Epithelial cell of proximal tubule (primary cell): ENCODE data around the gene FMN2. TPM values are rescaled to one million over a fixed set of nuclear protein-coding genes. Genes with fewer than 3 reads are reported as not detected.

Experiments used
- DNase-seq: peaks from one replicate; pipeline ENCODE4 v3.0.0-alpha.2; 2011; ENCODE audit warnings: low read depth
- H3K4me3 ChIP-seq: 2 replicates; pipeline ENCODE4 v1.5.1; 2011; ENCODE audit warnings: low read depth, mild to moderate bottlenecking, low read length
- total RNA-seq: library from RNA; depleted of rRNA; stranded (reverse); fragments of >200 nt; gene quantifications from 2 replicates; pipeline ENCODE4 v1.2.3, GENCODE V29; 2015
- TF ChIP-seq, protein P1 (sequence below): conservative IDR thresholded peaks from 2 replicates; pipeline ENCODE4 v1.5.1; 2012; ENCODE audit warnings: low read depth, mild to moderate bottlenecking, low read length

Gene FMN2
- total RNA-seq, 1 donor from 2014 or later, result 0.86 TPM

DNA sequence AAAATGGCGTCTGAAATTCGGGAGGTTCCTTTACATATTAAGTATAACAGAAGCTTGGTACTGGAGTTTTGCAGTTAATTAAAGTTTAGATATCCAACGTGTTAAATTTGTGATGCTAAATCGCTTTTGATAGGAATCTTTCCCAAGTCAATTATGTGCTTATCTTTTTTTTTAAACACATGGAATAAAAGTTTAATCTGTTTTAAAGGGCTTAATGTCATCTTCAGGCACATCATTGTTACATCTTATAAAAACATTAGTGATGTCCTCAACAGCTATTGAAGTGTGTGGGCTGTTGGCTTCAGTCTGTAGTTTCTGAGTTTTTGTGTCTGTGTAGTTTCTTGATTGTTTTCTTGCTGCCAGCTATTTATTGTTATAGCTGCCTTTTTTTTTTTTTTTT lies 5.3 kb downstream of the FMN2 start:
- H3K4me3 ChIP-seq, result no peak overlapping the region
- TF ChIP-seq, protein P1, sequence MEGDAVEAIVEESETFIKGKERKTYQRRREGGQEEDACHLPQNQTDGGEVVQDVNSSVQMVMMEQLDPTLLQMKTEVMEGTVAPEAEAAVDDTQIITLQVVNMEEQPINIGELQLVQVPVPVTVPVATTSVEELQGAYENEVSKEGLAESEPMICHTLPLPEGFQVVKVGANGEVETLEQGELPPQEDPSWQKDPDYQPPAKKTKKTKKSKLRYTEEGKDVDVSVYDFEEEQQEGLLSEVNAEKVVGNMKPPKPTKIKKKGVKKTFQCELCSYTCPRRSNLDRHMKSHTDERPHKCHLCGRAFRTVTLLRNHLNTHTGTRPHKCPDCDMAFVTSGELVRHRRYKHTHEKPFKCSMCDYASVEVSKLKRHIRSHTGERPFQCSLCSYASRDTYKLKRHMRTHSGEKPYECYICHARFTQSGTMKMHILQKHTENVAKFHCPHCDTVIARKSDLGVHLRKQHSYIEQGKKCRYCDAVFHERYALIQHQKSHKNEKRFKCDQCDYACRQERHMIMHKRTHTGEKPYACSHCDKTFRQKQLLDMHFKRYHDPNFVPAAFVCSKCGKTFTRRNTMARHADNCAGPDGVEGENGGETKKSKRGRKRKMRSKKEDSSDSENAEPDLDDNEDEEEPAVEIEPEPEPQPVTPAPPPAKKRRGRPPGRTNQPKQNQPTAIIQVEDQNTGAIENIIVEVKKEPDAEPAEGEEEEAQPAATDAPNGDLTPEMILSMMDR, result no peak
- DNase-seq, result no peak

DNA sequence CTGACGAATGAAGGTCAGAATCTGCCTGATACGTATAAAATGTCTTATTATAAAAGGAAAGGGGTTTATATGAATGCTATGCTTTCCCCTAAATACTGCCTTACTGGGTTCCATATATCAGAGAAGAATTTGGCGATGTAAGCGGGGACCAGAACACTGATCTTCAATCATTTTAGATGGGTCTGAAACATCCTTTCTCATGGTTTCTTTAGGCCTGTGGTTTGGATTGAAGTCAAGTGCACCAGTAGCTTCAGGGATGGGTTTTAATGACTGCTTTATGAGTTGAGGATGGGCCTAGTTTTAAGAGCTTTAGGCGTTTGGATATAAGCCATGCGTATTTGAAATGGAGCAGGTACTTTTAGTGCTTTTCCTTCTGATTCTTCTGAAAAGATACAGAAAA lies 6.9 kb downstream of the FMN2 start:
- no peak for DNase-seq
- H3K4me3 ChIP-seq, result no peak overlapping the region
- TF ChIP-seq, protein P1, result no peak

DNA sequence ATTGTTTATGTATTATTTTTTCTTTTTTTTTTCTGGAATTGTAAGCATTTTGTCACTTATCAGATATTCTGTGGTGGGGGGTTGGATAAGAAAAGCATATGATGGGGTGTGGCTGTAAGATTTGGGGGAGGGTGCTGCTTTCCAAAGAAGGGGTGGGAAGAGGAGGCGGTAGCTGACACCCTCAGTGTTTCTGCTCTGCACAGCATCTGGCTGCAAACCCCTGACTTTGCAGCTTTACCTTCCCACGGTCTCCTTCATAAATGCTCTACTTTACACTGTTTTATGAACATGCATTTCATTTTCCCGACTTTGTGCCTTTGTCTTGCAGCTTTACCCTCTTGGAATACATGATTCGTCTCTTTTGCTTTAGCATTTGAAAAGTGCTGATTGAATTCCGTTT lies 7.6 kb downstream of the FMN2 start:
- no peak overlapping the region for H3K4me3 ChIP-seq
- no peak for DNase-seq
- TF ChIP-seq, protein P1, result no peak

DNA sequence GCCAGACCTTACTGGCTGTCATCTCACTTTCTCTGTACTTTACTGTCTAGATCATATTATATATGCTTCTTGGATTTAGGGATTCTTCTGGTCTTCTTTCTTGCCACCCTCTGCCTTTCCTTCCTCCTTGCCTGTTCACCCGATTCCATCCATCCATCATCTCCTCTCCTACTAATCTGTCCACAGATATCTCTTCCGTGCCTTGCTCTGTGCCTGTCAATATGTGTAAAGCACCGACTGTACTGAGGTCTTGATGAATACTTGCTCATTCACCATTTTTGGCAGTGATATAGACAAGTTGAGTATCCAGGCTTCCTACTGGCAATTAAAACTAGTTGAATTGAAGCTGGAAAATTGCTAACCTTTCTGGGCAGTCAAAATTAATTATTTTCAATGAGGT lies 8.1 kb downstream of the FMN2 start:
- TF ChIP-seq, protein P1, result no peak
- no peak for DNase-seq
- no peak overlapping the region for H3K4me3 ChIP-seq

DNA sequence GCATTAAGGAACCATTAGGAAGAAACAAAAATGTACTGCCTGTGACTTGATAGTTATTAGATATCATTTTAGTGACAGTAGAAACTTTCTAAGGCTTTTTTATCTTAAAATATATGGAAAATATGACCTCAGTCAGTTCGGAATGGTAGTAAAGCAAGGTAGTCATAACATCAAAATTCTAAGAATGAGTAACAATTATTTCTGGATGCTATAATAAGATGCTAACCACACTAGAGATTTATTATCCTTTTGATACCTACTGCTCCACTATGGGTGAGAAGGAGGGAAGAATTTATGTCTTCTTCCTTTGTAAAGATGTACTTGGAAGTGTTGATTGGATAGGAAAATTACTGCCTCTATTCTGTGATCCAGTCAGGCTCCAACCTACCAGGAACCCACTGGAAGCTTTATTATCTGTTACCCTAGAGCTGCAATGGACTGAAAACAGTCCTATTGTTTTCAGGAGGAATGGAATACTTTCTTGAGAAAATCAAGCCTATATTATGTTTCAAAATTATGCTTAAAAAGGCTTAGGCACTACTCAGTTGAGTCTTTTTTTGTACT lies 8.8 kb downstream of the FMN2 start:
- no peak for DNase-seq

DNA sequence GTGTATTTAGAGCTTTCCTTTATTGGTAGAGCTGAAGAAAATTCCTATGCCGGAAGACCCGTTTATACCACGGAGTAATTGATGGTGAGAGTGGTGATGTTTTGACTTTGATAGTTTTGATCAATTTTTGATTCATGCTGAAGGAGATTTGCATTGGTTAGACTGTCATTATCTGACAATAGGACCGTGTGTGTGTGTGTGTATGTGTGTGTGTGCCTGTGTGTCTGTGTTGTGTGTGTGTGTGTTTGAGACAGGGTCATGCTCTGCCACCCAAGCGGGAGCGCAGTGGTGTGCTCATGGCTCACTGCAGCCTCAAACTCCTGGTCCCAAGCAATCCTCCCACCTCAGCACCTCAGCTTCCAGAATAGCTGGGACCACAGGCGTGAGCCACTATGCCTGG lies 9.6 kb downstream of the FMN2 start:
- TF ChIP-seq, protein P1, result no peak
- H3K4me3 ChIP-seq, result no peak overlapping the region
- DNase-seq, result no peak

More for the DNA sequence above, 8.8 kb downstream of the FMN2 start:
- no peak overlapping the region for H3K4me3 ChIP-seq
- TF ChIP-seq, protein P1, result no peak

DNA sequence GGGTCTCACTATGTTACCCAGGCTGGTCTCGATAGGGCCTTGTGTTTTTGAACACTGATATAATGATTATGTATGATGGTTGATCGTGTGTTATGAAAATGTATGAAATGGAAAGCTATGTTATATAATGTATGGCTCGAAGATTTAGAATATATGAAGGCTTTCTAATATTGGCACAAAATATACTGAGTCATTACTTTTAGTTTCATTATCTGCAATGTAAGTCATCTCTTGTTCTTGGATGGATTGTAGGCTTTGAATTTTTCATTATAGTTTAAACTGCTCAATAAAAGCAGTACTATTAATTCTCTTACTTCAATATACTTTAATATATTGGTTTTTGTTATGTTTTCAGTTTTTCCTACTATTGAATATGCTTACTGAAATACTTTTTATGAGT lies 10.1 kb downstream of the FMN2 start:
- H3K4me3 ChIP-seq, result no peak overlapping the region
- DNase-seq, result no peak
- TF ChIP-seq, protein P1, result no peak
